ENCODE data around the gene CREBBP.

CREBBP gene

GRCh38 chr16:3767333-3767986, 113.1 kb downstream of the CREBBP start:
- no peak for DNase-seq (ENCODE audit: low read depth)

DNA sequence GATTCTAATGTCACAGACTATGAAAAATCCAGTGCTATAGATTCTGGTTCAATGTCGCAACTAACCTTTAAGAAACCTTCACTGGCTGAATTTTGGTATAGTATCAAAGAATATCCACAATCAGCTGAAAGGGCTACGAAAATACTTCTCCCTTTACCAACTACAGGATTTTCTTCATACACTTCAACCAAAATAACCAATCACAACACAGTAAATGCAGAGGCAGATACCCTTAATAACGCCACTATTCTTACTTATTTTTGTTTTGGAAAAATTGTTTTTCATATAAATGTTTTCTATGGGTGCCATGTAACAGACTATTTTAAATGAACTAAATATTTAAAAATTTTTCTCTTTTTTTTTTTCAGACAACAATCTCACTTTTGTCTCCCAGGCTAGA, 114.3 kb downstream of the CREBBP start:
- DNase-seq (ENCODE audit: low read depth): no peak

DNA sequence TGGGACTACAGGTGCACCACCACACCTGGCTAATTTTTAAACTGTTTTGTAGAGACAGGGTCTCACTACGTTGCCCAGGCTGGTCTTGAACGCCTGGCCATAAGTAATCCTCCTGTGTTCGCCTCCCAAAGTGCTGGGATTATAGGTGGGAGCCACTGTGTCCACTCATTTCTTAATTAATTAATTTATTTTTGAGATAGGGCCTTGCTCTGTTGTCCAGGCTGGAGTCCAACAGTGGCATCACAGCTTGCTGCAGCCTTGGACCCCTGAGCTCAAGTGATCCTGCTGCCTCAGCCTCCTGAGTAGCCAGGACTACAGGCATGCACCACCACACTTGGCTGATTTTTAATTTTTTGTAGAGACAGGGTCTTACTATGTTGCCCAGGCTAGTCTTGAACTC, 116.1 kb downstream of the CREBBP start:
- no peak for DNase-seq (ENCODE audit: low read depth)

DNA sequence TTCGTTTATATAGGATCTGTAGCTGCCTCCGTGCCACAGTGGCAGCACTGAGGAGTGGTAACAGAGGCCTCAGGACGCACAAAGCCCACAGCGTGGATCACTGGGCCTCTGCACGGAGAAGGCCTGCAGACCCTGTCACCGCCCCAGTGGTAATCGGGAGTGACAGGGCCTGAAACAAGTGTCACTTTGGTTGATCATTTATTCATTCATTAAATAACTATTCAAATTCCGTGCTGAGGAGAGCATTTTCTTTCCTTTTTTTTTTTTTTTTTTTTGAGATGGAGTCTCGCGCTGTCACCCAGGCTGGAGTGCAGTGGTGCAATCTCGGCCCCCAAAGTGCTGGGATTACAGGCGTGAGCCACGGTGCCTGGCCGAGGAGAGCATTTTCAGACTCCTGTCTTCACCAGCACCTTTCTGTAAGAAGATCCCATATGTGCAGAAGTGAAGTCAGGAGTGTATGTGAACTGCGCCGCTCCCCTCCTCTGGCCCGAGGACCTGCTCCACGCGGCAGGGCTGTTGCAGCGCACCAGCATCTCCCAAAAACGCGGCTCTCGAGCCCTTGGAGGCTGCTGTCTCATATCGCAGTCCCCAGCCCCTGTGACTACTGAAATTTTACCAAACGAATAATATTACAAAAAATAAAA, 118.3 kb downstream of the CREBBP start:
- DNase-seq (ENCODE audit: low read depth): no peak

DNA sequence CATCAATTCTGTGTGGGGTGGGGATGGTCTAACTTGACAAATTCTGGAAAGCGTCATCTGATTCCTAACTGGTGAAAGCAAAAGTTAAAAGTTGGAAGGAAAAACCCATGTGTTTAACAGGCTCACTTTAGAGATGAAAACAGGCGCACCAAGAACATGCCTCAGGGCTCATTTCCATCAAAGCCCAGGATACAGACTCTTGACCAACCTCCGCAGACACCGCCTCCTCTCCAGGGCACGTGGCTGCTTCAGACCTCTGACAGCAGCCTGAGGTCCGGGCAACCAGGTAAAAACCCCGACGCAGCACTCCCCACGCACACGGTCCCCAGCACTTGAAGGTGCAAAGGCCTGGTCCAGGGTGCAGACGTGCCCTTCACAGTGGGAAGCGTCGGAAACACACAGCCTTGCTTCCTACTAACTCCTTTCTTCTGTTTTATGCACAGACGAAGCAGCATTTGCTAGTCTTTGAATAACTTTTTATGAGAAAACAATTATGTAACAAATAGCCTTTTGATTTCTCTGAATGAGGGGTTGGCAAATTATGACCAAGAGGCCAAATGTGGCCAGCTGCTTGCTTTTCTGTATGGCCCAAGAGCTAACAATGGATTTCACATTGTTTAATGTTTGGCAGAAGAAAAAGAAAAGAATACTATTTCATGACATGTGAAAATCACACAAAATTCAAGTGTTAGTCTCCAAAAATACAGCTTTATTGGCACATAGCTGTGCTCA, 119.0 kb downstream of the CREBBP start:
- DNase-seq (ENCODE audit: low read depth): no peak

GRCh38 chr16:3760518-3760917, 120.0 kb downstream of the CREBBP start:
- DNase-seq (ENCODE audit: low read depth): no peak

DNA sequence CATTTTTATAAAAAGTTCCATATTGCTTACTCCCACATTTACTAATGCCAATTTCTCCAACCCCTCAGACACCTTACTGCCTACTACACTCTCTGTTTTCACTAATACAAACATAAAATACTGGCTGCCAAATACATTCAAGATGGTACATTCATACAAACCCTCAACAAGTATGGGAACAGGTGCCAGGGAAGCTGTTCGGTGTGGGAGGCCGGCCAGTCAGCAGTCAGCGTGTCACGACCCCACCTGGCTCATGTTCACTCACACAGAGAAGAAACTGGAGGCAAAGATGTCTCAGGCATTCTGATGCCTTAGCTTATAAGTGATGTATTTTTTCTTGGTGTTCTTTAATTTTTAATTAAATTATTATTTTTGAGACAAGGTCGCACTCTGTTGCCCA, 120.8 kb downstream of the CREBBP start:
- DNase-seq (ENCODE audit: low read depth): no peak

- no peak for DNase-seq (ENCODE audit: low read depth)
Measured at GRCh38 chr16:3756113-3756512, 124.4 kb downstream of the CREBBP start.

GRCh38 chr16:3755249-3755648, 125.3 kb downstream of the CREBBP start:
- DNase-seq (ENCODE audit: low read depth): no peak

DNA sequence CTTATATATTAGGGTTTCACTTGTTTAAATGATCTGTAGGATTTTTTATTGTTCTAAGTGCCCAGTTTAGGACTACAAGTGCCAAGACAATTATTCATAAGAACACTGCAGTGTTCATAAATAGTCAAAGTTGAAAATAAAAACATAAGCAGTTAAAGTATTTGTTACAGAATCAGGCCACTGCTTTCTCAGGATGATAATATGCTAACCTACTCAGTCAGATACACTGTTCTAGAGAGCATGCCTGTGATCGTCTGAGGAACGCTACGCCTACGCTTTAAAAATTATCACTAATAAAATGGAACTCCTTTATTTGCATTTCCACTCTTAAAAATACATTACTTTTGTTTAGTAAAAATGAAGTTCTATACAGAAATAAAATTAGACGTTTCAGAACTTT, 125.7 kb downstream of the CREBBP start:
- no peak for DNase-seq (ENCODE audit: low read depth)

DNA sequence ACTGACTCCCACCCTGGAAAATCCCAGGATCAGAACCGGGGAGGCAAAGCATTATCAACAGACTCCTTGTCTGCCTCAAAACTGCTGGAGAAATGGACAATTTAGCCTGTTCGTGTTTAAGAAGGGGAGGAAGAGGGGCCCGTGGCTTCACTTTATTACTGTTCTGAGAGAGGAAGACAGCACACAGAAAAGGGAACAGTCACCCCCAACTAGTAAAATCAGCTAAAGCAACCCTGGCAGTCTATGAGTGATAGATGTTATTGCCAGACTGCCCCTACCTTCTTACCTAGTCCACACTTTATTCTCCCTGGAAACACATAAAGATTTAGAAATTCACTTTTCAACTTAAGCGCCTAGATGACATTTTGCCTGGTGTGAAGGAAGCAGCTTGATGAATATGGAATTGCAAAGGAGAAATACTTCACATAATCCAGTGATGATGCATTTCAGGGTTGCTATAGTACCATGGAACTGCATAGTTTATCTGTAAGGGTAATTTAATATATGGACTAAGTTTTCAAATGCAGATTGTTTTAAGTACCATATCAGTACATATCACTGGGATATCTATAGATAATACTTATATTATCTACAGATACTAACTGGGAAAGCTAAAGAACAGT, 126.3 kb downstream of the CREBBP start:
- no peak for DNase-seq (ENCODE audit: low read depth)

DNA sequence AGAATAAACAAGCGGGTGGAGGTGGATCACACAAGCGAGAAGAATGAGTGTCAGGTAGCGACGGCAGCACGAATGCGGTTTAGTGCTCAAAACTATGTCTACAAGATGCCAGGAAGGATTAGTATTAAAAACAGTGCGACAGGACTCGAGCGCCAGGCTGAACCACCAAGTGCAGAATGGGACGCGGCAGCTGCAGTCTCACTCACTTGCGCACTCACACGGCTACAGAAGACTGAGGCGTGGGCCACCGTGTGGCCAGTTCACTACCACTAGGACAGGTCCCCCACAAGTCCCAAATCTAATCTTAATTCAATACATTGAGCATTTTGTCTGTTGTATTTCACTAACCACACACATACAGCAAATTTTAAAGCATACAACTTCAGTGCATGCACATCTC, 127.5 kb downstream of the CREBBP start:
- no peak for DNase-seq (ENCODE audit: low read depth)

DNA sequence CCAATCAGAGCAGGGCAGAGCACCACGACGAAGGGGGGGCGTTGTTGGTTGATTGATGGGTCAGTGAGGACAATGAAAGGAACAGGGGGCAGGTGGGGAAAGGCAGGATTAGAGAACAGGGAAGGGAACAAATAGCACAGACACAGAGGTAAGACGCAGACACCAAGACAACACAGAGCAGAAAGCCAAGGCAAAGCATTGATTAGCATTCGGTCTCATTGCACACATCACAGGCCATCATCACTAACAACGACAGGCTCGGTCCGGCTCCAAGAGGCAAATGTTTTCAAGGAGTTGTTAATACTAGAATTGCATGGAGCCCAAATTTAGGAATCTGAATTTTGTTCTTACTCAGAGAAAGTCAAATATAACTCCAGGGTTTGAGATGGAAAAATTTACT, 128.6 kb downstream of the CREBBP start:
- no peak for DNase-seq (ENCODE audit: low read depth)

DNA sequence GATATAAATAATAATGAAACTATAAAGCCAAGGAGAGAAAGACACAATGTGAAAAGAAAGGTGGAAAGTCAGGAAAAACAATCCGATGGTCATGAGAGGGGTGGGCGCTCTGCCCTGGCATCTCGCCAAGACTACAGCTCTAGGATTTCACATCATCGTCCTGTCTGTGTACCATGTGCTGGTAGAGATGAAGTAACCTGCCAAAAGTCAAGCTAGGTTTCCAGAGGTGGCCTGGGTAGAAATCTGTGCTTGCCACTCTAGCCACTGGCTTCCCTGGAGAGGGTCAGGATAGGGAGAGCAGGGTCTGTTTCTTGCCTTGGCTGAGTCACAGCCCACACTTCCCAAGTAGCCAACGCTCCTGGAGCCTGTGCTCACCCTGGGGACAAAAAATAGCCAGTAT, 132.2 kb downstream of the CREBBP start:
- no peak for DNase-seq (ENCODE audit: low read depth)

- no peak for DNase-seq (ENCODE audit: low read depth)
Measured at GRCh38 chr16:3745751-3746355, 134.7 kb downstream of the CREBBP start.

DNA sequence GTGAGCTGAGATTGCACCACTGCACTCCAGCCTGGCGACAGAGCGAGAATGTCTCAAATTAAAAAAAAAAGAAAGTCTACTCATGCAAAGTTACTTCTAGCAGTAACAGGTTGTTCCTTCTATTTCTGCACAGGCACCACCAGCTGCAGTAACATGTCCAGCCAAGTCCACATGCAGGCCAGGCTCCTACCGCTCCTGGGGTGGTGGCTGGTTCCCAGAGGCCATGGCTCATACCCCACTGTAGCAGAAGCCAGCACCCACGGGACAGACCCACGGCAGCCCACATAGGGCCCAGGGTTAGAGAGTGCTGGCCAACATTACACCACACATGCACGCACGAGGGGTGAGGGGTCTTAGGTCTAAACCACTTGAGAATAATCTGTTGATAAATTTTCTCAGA, 136.5 kb downstream of the CREBBP start:
- DNase-seq (ENCODE audit: low read depth): no peak

GRCh38 chr16:3740934-3741333, 139.6 kb downstream of the CREBBP start:
- DNase-seq (ENCODE audit: low read depth): no peak

GRCh38 chr16:3740186-3740585, 140.3 kb downstream of the CREBBP start:
- no peak for DNase-seq (ENCODE audit: low read depth)

GRCh38 chr16:3739636-3740035, 140.9 kb downstream of the CREBBP start:
- DNase-seq (ENCODE audit: low read depth): no peak

DNA sequence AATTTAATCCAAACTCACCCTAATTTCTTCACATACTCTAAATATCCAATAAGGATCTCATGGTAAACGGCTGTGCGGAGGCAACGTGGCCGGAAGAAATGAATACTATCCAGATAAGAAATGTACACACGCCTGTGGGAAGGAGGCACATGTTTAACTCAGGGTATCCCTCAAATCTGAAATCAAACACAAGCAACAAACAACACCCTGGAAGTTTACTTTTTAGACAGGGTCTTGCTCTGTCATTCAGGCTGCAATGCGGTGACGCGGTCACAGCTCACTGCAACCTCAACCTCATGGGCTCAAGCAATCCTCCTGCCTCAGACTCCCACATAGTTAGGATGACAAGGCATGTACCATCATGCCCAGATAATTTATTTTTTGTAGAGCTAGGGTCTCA, 142.0 kb downstream of the CREBBP start:
- DNase-seq (ENCODE audit: low read depth): no peak

GRCh38 chr16:3738128-3738527, 142.4 kb downstream of the CREBBP start:
- no peak for DNase-seq (ENCODE audit: low read depth)

GRCh38 chr16:3737181-3737580, 143.3 kb downstream of the CREBBP start:
- DNase-seq (ENCODE audit: low read depth): no peak

DNA sequence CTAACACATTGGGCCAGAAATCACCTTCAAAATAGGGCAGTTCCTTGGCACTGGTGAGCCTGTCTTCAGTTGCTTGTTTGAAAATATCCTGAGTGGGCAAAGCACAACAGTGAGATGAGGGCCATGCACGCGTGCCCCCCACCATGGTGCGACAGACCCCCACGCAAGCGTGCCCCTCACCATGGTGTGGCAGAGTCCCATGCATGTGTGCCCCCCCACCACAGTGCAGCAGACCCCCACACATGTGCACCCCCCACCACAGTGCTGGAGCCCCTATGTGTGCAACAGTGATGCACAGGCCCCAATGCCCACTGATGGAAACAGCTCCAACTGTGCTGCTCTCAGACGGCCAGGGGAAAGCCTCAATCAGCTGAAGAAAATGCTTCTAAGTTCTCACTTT, 144.4 kb downstream of the CREBBP start:
- DNase-seq (ENCODE audit: low read depth): no peak
